Activated CD4-positive, CD25-positive, alpha-beta regulatory T cell treated with anti-CD3 and anti-CD28 coated beads, Interleukin-2, amount 50 U/mL, for 72 hours (primary cell): ENCODE measurements around the gene RGS13.
"Not testable (repeated sequence)": the region's sequence is repeated elsewhere in the genome, so short reads cannot be mapped to it uniquely, and the experiment has no call there.

Experiments used
- DNase-seq: peaks from one replicate; pipeline ENCODE4 v3.0.0; 2021

The RGS13 gene

DNA sequence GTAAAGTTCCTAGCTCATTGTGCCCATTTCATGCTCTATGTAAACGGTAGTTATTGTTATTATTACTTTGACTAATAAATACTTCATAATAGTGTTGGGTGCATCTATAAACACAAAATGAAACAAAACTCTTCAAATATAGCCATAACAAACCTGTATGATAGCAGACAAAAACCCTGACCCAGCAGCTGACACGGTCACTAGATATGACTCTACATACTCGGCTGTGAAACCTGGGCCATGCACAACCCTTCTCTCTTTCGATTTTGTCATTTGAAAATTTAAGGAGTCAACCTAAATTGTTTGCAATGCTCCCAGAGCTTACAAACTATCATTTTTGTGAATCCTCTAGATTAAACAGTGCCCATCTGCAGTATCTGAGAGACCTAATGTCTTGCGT lies 8.0 kb upstream of the RGS13 start:
- DNase-seq = no peak

DNA sequence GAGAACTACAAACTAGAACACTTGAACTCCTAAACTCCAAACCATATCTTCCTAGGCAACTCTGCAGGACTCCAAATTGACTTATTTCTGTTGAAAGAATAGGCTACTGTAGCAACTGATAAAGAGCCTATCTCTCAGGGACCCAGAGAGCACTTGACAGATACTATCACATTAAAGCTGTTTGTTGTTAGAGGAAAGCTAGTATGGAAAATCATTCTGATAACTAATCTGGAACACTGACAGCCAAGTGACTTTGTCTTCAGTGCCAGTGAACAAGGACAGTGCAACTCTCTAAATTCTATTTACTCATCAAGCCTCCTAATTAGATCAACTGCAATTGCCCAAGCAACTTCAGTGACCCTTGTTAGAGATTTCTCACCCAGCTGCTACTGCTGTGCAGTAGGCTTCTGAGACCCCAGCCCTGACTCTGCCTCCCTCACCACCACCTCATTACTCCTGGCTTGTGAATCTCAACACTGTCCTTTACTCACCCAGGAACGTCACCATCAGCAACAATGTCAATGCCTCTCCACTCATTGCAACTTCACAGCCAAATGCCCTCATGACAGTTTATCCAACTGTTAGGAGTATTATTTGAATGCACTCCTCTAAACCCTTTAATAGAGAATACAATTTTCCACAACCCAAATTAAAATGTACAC lies 7.4 kb upstream of the RGS13 start:
- no peak for DNase-seq

DNA sequence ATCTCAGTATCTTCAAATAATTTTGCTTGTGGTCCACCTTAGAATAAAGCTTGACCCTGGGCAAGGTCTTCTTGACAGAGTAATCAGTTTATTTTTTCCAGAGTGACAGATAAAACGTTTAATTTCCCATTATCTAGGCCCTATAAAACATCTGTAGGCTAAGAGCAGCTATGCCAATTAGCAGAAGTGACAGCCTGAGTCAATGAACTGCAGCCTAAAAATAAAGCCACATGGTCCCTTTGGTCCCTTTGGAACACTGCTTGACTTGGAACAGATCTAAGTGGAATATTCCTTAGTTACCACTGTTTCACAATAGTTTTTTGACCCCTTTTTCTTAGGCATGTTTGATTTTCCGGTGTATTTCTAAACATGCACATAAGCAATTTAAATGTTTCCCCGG lies 6.3 kb upstream of the RGS13 start:
- no peak for DNase-seq

DNA sequence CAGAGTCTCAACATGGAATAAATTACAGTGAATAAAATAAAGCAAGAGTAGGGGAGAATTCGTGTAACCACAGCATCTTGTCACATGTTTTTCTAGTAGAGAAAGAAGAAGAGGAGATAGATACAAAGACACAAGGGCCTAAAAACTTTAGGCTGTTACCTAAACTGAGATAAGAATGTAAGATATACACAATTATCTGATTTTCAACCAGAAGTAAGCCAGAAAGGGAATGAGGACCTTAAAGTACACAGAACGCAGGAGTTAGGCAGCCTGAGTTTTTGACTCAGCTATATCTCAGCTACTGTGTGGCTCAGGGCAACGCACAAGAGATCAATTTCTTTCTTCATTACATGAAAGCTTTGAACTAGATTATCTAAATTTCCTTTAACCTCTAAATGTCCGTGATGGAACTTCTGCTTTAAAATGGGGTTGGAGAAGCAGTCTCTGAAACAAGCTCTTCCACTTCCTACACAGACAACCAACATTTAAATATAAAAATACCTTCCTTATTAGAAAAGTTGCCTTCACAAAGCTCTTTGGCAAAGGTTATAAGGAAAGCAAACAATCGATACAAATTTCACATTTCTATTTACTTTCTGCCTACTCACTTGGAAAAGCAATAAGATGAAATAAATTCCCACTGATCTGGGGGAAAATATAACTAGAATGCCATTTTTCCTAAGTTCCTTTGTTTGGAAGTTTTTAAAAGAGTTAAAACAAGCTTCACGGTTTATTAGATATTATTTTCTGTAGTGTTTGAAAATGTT lies 5.2 kb upstream of the RGS13 start:
- DNase-seq = no peak

DNA sequence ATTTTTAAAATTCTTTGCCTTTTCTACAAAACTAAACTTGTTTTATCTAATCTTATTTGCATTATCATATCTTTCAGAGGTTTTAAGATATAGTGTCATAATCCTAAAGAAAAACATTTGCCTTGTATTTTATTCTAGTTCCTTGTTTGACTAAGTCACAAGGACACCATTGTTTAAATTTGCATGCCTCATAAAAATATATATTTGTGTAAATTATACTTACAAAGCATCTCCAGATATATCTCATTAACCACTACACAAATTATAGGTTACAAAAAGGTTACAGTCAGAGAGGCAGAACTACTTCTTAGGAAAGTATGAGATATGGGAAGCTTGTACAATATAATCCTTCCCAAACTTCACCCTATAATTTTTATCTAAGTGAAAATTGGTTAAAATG lies 4.2 kb upstream of the RGS13 start:
- DNase-seq = no peak

DNA sequence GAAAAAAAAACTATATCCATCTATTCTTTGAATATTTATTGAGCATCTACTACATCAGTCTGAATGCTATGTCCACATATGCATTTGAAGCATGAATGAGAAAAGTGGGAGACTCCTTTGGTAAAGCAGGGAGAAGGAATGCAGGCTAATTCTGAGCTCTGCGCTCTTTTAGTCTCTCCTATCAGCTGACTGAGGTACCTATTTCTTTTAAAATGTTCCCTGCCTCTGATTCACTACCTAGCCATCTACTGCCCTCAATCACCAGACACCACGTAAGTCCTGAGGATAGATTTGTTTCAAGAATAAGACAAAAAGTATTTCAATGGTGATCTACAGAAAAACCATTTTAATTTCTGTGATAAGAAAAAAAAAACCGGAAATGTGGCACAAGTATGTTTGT lies 3.8 kb upstream of the RGS13 start:
- DNase-seq = no peak

DNA sequence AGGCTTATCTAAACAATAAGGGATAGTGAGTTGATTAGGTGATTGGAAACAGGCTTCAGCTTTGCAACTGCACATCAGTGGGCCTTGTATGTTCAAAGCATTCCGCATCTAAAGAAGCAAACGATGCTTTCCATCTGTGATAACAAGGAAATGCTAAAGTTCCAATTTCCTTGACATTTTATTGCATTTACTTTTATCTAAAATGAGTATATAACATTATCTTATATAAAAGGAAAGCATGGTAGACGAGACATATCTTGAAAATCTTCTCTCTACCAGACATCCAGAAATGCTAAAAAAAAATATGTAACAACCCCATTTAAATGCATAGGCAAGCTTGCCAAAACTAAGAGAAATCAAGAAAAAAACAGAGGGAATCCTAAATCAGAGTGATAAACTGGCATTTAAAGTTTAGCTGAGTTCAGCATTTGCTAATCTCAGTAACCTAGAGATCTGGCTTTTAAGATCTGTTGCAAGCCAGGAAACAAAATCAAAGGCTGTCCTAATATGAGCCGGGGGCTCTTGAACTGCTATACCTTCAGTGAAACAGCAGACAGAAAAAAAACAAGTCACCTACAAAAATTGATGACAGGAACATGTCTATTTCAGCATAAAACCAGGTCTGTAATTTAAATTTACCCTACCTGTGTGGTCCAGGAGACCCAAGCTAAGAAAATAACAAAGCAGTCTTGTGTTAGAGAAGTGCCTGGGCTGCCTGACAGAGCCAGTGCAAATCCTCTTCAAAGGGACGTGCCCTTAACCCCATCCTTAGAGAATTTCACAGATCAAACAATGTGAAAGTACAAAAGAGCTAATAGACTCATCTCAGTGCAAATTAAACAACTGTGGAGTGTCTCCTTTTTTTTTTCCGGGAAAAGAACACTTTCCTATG lies 3.1 kb upstream of the RGS13 start:
- DNase-seq = no peak

DNA sequence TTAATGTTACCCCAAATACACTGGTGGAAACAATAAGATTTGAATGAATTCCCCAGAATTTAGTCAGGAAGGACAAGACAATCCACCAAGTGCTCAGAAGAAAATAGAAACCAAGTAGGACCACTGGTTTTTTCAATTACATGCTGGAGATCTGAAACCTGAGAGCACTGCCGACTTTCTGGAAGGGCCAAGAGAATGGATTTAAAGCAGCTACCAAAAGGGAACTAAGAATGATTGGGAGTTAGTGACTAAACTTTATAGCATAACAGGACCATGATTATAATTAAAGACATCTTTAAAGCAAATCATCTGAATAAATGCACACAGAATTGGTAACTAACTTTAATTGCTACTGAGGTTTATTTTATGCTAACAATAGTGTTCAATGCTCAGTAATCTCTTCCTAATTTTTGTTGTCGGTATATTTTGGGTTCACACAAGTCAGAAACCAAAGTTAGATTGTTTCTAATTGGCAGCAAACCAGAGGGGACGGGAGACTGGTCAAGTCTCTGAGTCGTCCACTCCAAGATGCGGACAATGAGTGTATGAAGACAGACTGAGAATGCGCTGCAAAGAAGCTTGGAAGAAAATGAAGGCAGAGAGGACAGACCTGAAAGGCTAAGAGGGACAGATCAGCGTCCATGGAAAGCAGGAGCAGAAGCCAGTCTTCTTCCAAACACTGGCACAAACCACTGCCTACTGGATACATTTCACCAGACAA lies 2.3 kb upstream of the RGS13 start:
- DNase-seq = no peak

DNA sequence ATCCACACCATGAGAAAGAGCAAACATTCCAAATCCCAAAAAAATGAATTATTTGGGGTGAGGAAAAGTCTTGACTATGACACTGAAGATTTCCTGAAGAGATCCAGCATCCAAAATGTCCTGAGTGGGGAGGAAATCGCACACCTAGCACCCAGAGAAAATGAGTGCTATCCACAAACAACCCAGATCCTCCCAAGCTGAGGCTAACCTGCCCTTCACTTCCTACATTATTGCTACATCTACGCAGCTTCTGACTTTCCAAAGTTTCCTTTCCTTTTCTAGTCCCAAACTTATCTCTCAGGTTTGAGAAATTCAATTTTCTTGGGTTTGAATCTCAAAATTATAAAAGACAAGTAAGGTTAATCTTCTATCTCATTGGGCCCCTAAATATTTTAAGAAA lies 906 bp upstream of the RGS13 start:
- no peak for DNase-seq

DNA sequence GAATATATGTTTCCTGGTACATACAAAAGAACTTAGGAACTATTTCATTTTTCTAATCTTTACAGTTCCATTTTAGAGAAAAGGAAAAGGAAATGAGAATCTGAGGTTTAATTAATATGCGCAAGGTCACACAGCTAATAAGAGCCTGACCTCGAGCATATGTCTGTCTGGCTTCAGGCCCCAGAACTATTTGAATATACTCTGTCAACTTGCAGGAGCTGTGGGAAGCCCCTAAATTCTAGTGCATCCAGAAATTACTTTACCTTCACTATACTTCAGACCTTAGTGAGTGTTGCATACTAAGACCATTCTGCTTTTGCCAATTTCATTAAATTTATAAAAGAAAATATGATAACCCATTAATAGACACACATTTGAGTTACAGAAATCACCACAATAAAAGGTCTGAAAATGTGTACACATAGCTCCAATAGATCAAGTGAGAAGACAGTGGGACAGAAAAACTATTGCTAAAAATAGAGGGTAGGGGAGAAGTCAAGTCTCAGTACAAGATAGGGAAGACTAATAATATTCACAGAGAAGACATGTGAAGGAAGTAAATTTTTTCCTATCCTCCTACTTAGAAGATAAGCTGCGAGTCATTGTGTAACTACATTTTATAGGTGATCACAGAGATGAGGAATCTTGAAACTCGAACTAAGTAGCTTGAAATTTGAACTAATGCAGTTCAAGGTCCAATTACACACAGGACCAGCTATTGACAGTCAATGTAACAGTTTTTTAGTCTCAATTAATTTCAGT lies 3.8 kb downstream of the RGS13 start:
- no peak for DNase-seq

DNA sequence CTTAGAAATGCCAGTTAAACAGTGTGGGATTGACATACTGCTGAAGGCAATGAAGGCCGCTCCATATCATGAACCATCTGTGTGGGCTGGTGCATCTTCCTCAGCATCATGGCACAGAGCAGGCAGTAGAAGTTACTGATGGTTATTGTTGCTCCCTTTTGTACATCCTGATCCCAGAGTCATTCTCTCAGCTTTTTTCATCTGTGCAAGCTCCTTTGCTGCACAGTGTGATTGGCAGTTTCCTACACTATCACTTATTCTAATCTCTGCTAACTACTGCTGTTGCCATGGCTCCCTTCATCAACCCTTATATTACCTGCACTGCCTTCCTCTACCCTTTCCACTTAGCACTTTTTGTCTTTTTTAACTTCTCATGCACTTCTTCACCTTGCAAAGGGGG lies 16.2 kb downstream of the RGS13 start:
- no peak for DNase-seq

DNA sequence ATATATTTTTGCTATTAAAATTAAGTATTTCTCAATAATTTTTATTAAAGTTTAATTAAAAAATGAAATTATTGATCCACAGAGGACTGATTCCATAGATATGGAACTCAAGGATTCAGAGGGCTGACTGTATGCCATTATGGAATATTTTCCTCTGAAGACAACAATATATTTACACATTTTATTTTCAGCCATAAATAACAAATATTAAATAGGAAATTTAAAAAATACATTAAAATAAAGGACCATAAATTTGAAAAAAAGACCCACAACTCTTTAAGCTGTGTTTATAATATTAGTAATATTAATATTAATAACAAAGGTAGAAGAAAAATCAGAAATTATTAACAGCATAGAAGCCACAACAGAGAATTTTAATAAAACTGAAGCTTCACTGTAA lies 18.2 kb downstream of the RGS13 start:
- no peak for DNase-seq

DNA sequence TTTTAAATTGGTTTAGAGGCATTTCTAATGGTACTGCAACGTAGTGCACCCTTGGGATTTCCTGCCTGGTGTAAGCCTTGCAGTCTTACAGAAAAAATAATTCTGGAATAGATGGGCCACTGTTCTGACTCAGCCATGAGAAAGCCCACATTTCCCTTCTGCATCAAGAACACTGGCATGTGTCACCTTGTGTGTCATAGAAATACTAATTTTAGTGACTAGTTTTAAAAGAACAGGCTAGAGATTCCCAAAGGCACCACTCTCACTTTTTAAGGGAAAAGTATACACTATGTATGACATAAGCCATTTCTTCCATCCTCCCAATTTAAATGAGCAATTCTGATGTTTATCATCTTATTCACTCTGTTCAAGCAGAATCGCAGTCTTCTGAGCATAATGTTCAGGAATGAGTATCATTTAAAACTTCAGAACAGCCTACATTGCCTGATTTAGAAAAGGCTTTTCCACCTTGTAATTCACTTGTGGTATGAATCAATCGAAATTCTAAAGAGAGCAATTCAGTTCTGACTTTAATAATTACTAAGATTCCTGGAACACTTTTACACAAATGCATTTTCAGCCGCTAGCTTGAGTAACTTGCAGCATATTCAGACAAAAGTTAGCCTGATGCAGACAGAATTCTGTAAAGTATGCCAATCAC lies 18.8 kb downstream of the RGS13 start:
- no peak for DNase-seq

DNA sequence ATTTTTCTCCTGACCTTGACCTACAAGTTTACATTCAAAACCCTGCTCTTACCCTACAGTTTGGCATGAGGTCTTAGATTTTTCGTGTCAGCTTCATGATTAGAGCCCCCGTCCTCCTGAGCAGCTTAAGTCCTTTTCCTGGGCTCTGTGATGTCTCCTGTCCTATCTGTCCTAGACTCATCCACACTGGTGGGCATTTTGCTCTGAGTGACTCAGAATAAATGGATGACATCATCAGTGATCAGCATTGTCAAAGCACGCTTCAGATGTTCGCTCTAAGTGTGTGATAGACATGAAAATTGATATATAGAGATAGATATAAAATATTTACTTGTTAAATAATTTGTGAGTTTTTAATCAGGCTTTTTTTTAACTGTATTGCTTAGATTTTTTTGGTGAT lies 21.8 kb downstream of the RGS13 start:
- DNase-seq = no peak

DNA sequence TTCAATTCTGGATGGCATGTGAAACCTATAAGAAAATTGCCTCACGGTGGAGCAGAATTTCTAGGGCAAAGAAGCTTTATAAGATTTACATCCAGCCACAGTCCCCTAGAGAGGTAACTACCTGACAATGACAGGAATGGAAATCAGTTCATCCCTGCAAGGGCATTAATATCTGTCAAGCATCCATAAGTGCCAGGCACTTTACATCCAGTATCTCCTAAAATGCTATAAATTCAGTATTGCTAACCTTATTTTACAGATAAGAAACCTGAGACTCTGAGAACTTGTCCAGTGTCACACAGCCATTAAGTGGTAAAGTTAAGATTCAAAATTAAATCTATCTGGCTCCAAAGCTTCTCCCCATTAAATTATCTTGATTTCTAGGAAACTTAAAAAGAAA lies 22.3 kb downstream of the RGS13 start:
- no peak for DNase-seq

DNA sequence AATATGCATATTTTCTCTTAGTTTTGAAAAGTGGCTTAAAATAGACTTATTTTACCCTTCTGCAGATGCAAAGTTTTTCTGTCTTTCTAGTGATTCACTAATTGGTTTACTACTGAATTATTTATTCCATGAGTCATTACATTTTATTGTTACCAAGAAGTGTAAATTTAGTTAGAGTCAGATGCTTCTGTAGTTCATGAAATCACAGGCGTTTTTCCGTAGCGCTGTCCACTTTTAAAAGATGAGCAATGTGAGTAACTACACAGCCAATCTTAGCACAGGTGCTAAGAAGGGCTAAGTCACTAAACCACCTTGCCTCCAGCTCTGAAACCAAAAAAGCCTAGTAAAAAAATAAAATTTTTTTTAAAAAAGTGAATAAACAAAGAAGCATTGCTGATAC lies 24.7 kb downstream of the RGS13 start:
- no peak for DNase-seq

DNA sequence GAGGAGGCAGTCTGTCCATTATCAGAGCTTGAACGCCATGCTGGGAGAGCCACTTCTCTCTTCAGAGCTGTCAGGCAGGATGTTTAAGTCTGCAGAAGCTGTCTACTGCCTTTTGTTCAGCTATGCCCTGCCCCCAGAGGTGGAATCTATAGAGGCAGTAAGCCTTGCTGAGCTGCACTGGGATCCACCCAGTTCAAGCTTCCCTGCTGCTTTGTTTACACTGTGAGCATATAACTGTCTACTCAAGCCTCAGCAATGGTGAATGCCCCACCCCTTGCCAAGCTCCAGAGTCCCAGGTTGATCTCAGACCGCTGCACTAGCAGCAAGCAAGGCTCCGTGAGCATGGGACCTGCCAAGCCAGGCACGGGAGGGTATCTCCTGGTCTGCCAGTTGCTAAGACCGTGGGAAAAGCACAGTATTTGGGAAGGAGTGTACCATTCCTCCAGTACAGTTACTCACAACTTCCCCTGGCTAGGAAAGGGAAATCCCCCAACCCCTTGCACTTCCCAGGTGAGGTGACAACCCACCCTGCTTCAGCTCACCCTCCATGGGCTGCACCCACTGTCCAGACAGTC lies 32.5 kb downstream of the RGS13 start:
- no peak for DNase-seq

DNA sequence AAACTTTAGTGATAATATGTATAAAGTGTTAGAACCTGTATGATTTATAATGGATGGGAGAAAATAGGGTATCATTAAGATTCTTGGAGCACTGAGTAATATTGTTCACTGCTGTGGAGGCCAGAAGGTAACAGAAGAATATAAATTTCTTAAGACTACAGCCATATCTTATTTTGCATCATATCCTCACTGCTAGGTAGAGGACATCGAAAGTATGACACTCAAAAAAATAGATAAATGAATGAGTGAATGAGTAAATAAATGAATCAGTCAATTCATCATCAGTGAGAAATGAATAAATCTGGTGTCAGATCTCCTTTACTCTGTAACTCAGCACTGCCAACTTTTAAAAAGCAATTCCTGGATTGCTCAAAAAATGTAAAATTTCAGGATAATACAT lies 33.2 kb downstream of the RGS13 start:
- no peak for DNase-seq

DNA sequence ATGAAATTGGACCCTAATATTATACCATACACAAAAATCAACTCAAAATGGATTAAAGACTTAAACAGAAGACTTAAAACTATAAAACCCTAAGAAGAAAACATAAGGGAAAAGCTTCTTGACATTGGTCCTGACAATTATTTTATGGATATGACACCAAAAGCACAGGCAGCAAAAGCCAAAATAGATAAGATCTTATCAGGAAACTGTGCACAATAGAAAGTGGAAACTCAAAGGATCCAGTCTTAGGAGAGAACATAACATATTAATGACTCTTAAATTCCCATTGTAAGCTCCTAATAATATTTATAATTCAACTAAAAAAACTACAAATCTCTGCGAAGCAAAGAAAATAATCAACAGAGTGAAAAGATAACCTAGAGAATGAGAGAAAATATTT lies 39.8 kb downstream of the RGS13 start:
- DNase-seq = no peak

DNA sequence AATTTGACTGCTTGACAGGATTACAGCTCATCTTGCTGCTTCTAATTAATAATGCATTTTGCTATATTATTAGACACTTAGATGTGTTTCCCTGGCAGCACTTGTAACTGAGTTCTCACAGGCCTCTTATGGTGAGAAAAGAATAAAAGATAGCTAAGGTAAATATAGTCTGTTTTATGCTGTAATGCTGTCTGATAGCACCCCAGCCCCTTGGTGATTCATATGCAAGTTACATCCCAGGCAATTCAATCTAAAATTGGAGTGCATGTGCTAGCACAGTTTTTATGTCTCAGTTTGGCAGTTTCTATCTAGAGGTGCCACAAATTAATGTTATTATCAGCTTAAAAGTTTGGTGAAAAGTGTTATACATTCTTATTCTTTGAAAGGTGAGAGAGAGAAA lies 42.2 kb downstream of the RGS13 start:
- no peak for DNase-seq

DNA sequence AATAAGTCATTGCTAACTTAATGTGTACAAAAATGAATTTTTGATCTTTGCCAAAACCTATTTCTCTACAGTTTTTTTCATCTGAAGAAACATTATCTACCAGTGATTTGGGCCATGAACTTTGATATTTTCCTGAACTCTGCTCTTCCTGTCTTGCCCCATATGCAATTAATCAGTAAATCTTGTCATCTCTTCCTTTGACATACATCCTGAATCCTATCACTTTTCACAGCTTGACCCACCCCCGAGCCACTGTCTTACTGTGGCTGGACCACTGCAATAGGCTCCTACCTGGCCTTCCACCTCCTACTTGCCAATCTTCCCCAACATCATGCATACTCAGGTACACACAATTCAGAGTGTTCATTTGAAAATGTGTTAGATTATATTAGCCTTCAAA lies 46.4 kb downstream of the RGS13 start:
- DNase-seq = no peak

DNA sequence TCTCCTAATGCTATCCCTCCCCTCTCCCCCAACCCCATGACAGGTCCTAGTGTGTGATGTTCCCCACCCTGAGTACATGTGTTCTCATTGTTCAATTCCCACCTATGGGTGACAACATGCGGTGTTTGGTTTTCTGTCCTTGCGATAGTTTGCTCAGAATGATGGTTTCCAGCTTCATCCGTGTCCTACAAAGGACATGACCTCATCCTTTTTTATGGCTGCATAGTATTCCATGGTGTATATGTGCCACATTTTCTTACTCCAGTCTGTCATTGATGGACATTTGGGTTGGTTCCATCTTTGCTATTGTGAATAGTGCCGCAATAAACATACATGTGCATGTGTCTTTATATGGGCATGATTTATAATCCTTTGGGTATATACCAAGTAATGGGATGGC lies 47.1 kb downstream of the RGS13 start:
- not testable (repeated sequence) for DNase-seq
